Cerebellar nuclear complex (tissue), 1 donor: ENCODE data around the gene PCP2.

ENCODE experiments used
- DNase-seq, 2 experiments: peaks; one replicate each; lab custom pipeline; 2025; lab: John Stamatoyannopoulos, UW

The PCP2 gene

GRCh38 chr19:7596211-7596937 lies 37.1 kb downstream of the PCP2 start:
- no peak for DNase-seq

- DNase-seq: no peak
Measured at GRCh38 chr19:7595466-7596133, 37.9 kb downstream of the PCP2 start, which contains the start of gene CAMSAP3. CAMSAP3 (plus strand) TSS chr19:7595863; CDS start chr19:7596003, 140 bp downstream.

GRCh38 chr19:7590256-7590655 lies 43.3 kb downstream of the PCP2 start:
- DNase-seq: no peak

GRCh38 chr19:7589822-7590221 lies 43.7 kb downstream of the PCP2 start:
- no peak for DNase-seq

GRCh38 chr19:7582446-7582845 lies 51.1 kb downstream of the PCP2 start:
- DNase-seq: no peak
